Measurements from ENCODE around the gene DPYD. TPM values are rescaled to one million over a fixed set of nuclear protein-coding genes. Genes with fewer than 3 reads are reported as not detected.

The DPYD gene
- polyA plus RNA-seq, 1 of the 3 experiments (the other 2 are of a cell fraction): 23.0 TPM

DNA sequence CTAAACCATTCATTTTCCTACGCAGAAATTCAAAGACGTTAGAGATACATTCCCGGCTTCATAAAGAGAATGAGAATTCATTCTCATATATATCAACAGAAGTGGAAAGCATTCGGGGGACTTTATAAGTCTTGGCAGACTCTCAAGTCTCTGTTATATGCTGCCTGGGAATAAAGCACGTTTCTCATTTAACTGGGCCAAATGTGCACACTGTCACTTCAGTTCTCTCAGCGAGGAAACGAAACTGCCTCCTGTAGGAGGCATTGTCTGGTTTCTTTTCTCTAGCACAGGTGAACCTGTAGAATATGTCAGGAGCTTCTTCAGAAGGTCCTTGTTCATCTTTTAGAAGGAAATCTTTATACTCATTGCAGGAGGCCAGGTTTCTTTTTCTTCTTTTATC is 831.7 kb downstream of the DPYD start:
- ChIA-PET POLR2A (no interaction called here), CTCF (no interaction called here)
- no peaks in the 10 kb centered on the region for H3K9me2 ChIP-seq
- H4K20me1 ChIP-seq (ENCODE audit: insufficient read depth): no peaks in the 10 kb centered on the region
- WGBS (ENCODE audit: low lambda C conversion rate): 90% methylated on average over 7 of the region's 7 CpGs
- H3K9ac ChIP-seq: no peak overlapping the region
- peak overlapping the region in 1 of 2 experiments; percentile 95; a peak in 1 of 4 replicates for H3K27ac ChIP-seq (ENCODE audit: low read depth in 2 of 2, low read length in 1 of 2)
- no peaks in the 10 kb centered on the region for H3K9me3 ChIP-seq
- peaks cover 16% of the 10 kb centered on the region for H3F3A ChIP-seq (replicated peaks; ENCODE audit: insufficient read depth)
- peaks cover 0 to 4% of the 10 kb centered on the region in 2 experiments for H3K36me3 ChIP-seq (replicated peaks in 1 of 2; ENCODE audit: control insufficient read depth in 1 of 2, insufficient read depth in 2 of 2, low read length in 1 of 2)
- no peak overlapping the region for H3K4me3 ChIP-seq (ENCODE audit: low read depth in 2 of 2, low read length in 1 of 2)
- H3K4me1 ChIP-seq (ENCODE audit: control insufficient read depth in 1 of 2, insufficient read depth in 2 of 2, low read depth in 1 of 2, low read length in 1 of 2): peaks cover 13 to 29% of the 10 kb centered on the region in 2 experiments
- H3K4me2 ChIP-seq: no peak overlapping the region
- no peaks in the 10 kb centered on the region for H3K27me3 ChIP-seq (ENCODE audit: insufficient read depth)
- H2AFZ ChIP-seq (ENCODE audit: low read depth): no peak overlapping the region
- TF ChIP-seq JUND (IDR thresholded peaks at IDR 0.05) (no peak), MXI1 (IDR thresholded peaks at IDR 0.05; ENCODE audit: low read depth, low read length) (no peak)
- no peak for DNase-seq
- no peaks in the 10 kb centered on the region for H3K79me2 ChIP-seq (ENCODE audit: insufficient read depth)

DNA sequence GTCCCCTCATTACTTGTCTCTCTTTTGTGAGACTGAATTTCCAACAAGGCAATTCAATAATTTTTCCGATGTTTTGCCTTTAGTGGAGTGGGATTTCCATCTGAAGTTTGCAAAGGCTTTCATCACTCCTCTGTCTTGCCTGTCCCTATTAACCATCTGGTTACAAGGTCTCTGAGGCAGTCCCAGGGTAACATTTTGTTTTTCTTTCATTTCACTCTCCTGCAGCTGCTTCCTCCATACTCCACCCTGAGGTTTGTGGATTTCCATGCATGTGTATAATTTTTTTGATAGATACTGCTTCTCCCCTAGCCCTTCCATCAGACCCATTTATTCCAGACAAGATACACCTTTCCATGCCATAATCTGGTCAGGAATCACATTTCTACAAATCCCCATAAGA is 832.4 kb downstream of the DPYD start:
- Histone ChIP-seq H4K20me1 (ENCODE audit: insufficient read depth) (no peaks in the 10 kb centered on the region), H3K4me2 (no peak overlapping the region), H3K9me3 (no peaks in the 10 kb centered on the region), H3K79me2 (ENCODE audit: insufficient read depth) (no peaks in the 10 kb centered on the region), H3K4me1 (ENCODE audit: control insufficient read depth in 1 of 2, insufficient read depth in 2 of 2, low read depth in 1 of 2, low read length in 1 of 2) (peaks cover 13 to 27% of the 10 kb centered on the region in 2 experiments), H3K9ac (no peak overlapping the region), H2AFZ (ENCODE audit: low read depth) (no peak overlapping the region), H3F3A (replicated peaks; ENCODE audit: insufficient read depth) (peaks cover 9% of the 10 kb centered on the region), H3K27ac (ENCODE audit: low read depth in 2 of 2, low read length in 1 of 2) (peak overlapping the region in 1 of 2 experiments; percentile 55; a peak in 1 of 4 replicates), H3K36me3 (replicated peaks in 1 of 2; ENCODE audit: control insufficient read depth in 1 of 2, insufficient read depth in 2 of 2, low read length in 1 of 2) (peaks cover 0 to 4% of the 10 kb centered on the region in 2 experiments), H3K27me3 (ENCODE audit: insufficient read depth) (no peaks in the 10 kb centered on the region), H3K4me3 (ENCODE audit: low read depth in 2 of 2, low read length in 1 of 2) (no peak overlapping the region), H3K9me2 (no peaks in the 10 kb centered on the region)
- POLR2A ChIA-PET: no interaction called here
- CTCF ChIA-PET: no interaction called here
- TF ChIP-seq RAD21 (IDR thresholded peaks at IDR 0.05; ENCODE audit: low read length): no peak
- no peak for TF ChIP-seq EP300 (IDR thresholded peaks at IDR 0.05; ENCODE audit: borderline replicate concordance in 1 of 2, low read depth in 1 of 2, low read length in 1 of 2)
- TF ChIP-seq CHD2 (IDR thresholded peaks at IDR 0.05; ENCODE audit: low read length, partially characterized antibody): no peak
- no peak for TF ChIP-seq NRF1 (IDR thresholded peaks at IDR 0.05; ENCODE audit: low read depth, low read length)
- no peak for TF ChIP-seq GATA2 (CRISPR knock-in tag; IDR thresholded peaks at IDR 0.05)
- TF ChIP-seq TEAD4 (IDR thresholded peaks at IDR 0.05; ENCODE audit: borderline replicate concordance, insufficient read depth): no peak
- TF ChIP-seq POLR2AphosphoS5 (IDR thresholded peaks at IDR 0.05; ENCODE audit: low read depth, low read length): no peak
- TF ChIP-seq, protein P1, sequence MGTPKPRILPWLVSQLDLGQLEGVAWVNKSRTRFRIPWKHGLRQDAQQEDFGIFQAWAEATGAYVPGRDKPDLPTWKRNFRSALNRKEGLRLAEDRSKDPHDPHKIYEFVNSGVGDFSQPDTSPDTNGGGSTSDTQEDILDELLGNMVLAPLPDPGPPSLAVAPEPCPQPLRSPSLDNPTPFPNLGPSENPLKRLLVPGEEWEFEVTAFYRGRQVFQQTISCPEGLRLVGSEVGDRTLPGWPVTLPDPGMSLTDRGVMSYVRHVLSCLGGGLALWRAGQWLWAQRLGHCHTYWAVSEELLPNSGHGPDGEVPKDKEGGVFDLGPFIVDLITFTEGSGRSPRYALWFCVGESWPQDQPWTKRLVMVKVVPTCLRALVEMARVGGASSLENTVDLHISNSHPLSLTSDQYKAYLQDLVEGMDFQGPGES (IDR thresholded peaks at IDR 0.05; ENCODE audit: low read depth, low read length): no peak
- TF ChIP-seq RXRA (IDR thresholded peaks at IDR 0.05; ENCODE audit: borderline replicate concordance, low read depth): no peak
- no peak for TF ChIP-seq JUND (IDR thresholded peaks at IDR 0.05)
- no peak for TF ChIP-seq FOXM1 (IDR thresholded peaks at IDR 0.05; ENCODE audit: low read depth)
- TF ChIP-seq RCOR1 (IDR thresholded peaks at IDR 0.05; ENCODE audit: low read length): no peak
- no peak for TF ChIP-seq FOSL2 (IDR thresholded peaks at IDR 0.05; ENCODE audit: borderline replicate concordance, low read depth)
- no peak for TF ChIP-seq TAF1 (IDR thresholded peaks at IDR 0.05; ENCODE audit: borderline replicate concordance, low read depth, low read length)
- no peak for TF ChIP-seq EZH2phosphoT487 (IDR thresholded peaks at IDR 0.05; ENCODE audit: borderline replicate concordance, low read depth)
- no peak for TF ChIP-seq MXI1 (IDR thresholded peaks at IDR 0.05; ENCODE audit: low read depth, low read length)
- TF ChIP-seq, protein P2, sequence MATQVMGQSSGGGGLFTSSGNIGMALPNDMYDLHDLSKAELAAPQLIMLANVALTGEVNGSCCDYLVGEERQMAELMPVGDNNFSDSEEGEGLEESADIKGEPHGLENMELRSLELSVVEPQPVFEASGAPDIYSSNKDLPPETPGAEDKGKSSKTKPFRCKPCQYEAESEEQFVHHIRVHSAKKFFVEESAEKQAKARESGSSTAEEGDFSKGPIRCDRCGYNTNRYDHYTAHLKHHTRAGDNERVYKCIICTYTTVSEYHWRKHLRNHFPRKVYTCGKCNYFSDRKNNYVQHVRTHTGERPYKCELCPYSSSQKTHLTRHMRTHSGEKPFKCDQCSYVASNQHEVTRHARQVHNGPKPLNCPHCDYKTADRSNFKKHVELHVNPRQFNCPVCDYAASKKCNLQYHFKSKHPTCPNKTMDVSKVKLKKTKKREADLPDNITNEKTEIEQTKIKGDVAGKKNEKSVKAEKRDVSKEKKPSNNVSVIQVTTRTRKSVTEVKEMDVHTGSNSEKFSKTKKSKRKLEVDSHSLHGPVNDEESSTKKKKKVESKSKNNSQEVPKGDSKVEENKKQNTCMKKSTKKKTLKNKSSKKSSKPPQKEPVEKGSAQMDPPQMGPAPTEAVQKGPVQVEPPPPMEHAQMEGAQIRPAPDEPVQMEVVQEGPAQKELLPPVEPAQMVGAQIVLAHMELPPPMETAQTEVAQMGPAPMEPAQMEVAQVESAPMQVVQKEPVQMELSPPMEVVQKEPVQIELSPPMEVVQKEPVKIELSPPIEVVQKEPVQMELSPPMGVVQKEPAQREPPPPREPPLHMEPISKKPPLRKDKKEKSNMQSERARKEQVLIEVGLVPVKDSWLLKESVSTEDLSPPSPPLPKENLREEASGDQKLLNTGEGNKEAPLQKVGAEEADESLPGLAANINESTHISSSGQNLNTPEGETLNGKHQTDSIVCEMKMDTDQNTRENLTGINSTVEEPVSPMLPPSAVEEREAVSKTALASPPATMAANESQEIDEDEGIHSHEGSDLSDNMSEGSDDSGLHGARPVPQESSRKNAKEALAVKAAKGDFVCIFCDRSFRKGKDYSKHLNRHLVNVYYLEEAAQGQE (IDR thresholded peaks at IDR 0.05; ENCODE audit: low read depth, low read length): no peak
- DNase-seq: no peak
- 100% methylated on average over 1 of the region's 1 CpG for WGBS (ENCODE audit: low lambda C conversion rate)
